ENCODE measurements around the gene GRSF1. TPM values are rescaled to one million over a fixed set of nuclear protein-coding genes. Genes with fewer than 3 reads are reported as not detected.
"Not testable (repeated sequence)": the region's sequence is repeated elsewhere in the genome, so short reads cannot be mapped to it uniquely, and the experiment has no call there.

GRSF1 gene
- polyA plus RNA-seq, 1 of the 3 experiments (the other 2 are of a cell fraction): 44.2 TPM

DNA sequence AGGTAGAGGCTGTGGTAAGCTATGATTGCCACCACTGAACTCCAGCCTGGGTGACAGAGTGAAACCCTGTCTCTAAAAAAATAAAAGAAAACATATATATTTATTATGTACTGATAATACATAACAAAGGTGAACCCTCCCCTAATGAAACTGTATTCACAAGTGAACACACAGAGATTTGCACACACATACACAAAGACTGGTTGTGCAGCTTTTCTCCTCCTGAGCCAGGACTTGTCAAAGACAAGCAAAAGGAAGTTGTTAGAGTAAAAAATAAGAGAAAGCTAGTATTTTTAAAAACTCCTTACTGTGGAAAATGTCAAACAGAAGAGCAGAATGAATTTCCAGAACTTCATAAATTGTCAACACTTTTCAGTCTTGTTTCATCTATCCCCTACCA lies 1.5 kb upstream of the GRSF1 start:
- Histone ChIP-seq H3K79me2 (ENCODE audit: insufficient read depth) (peaks cover 31% of the 10 kb centered on the region), H3K4me2 (no peak overlapping the region), H3K9me3 (no peaks in the 10 kb centered on the region), H3K27ac (ENCODE audit: low read depth in 2 of 2, low read length in 1 of 2) (no peak overlapping the region), H3K4me3 (ENCODE audit: low read depth in 2 of 2, low read length in 1 of 2) (no peak overlapping the region), H3K4me1 (ENCODE audit: control insufficient read depth in 1 of 2, insufficient read depth in 2 of 2, low read depth in 1 of 2, low read length in 1 of 2) (peaks cover 0 to 4% of the 10 kb centered on the region in 2 experiments; a peak in 2 of 4 replicates), H3K9ac (no peak overlapping the region), H3F3A (replicated peaks; ENCODE audit: insufficient read depth) (peaks cover 5% of the 10 kb centered on the region), H4K20me1 (ENCODE audit: insufficient read depth) (peaks cover 24% of the 10 kb centered on the region), H3K27me3 (ENCODE audit: insufficient read depth) (no peaks in the 10 kb centered on the region), H2AFZ (ENCODE audit: low read depth) (no peak overlapping the region), H3K36me3 (replicated peaks in 1 of 2; ENCODE audit: control insufficient read depth in 1 of 2, insufficient read depth in 2 of 2, low read length in 1 of 2) (peaks cover 0 to 4% of the 10 kb centered on the region in 2 experiments), H3K9me2 (no peaks in the 10 kb centered on the region)
- no peak for TF ChIP-seq RCOR1 (IDR thresholded peaks at IDR 0.05; ENCODE audit: low read length)
- TF ChIP-seq MEF2A (IDR thresholded peaks at IDR 0.05; ENCODE audit: borderline replicate concordance, low read depth): no peak
- TF ChIP-seq, protein P1, sequence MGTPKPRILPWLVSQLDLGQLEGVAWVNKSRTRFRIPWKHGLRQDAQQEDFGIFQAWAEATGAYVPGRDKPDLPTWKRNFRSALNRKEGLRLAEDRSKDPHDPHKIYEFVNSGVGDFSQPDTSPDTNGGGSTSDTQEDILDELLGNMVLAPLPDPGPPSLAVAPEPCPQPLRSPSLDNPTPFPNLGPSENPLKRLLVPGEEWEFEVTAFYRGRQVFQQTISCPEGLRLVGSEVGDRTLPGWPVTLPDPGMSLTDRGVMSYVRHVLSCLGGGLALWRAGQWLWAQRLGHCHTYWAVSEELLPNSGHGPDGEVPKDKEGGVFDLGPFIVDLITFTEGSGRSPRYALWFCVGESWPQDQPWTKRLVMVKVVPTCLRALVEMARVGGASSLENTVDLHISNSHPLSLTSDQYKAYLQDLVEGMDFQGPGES (IDR thresholded peaks at IDR 0.05; ENCODE audit: low read depth, low read length): no peak
- TF ChIP-seq, protein P2, sequence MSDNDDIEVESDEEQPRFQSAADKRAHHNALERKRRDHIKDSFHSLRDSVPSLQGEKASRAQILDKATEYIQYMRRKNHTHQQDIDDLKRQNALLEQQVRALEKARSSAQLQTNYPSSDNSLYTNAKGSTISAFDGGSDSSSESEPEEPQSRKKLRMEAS (IDR thresholded peaks at IDR 0.05; ENCODE audit: low read depth): no peak
- no peak for TF ChIP-seq MXI1 (IDR thresholded peaks at IDR 0.05; ENCODE audit: low read depth, low read length)
- TF ChIP-seq TEAD4 (IDR thresholded peaks at IDR 0.05; ENCODE audit: borderline replicate concordance, insufficient read depth): no peak
- TF ChIP-seq YY1 (IDR thresholded peaks at IDR 0.05; ENCODE audit: low read depth): no peak
- no peak for TF ChIP-seq POLR2AphosphoS5 (IDR thresholded peaks at IDR 0.05; ENCODE audit: low read depth, low read length)
- TF ChIP-seq FOXJ3 (CRISPR knock-in tag; IDR thresholded peaks at IDR 0.05): no peak
- TF ChIP-seq, protein P3, sequence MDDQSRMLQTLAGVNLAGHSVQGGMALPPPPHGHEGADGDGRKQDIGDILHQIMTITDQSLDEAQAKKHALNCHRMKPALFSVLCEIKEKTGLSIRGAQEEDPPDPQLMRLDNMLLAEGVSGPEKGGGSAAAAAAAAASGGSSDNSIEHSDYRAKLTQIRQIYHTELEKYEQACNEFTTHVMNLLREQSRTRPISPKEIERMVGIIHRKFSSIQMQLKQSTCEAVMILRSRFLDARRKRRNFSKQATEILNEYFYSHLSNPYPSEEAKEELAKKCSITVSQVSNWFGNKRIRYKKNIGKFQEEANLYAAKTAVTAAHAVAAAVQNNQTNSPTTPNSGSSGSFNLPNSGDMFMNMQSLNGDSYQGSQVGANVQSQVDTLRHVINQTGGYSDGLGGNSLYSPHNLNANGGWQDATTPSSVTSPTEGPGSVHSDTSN (IDR thresholded peaks at IDR 0.05): no peak
- no peak for TF ChIP-seq NFIC (IDR thresholded peaks at IDR 0.05; ENCODE audit: borderline replicate concordance)
- TF ChIP-seq ELF1 (IDR thresholded peaks at IDR 0.05): no peak
- no peak for TF ChIP-seq SMC3 (IDR thresholded peaks at IDR 0.05; ENCODE audit: low read depth, low read length)
- TF ChIP-seq, protein P4, sequence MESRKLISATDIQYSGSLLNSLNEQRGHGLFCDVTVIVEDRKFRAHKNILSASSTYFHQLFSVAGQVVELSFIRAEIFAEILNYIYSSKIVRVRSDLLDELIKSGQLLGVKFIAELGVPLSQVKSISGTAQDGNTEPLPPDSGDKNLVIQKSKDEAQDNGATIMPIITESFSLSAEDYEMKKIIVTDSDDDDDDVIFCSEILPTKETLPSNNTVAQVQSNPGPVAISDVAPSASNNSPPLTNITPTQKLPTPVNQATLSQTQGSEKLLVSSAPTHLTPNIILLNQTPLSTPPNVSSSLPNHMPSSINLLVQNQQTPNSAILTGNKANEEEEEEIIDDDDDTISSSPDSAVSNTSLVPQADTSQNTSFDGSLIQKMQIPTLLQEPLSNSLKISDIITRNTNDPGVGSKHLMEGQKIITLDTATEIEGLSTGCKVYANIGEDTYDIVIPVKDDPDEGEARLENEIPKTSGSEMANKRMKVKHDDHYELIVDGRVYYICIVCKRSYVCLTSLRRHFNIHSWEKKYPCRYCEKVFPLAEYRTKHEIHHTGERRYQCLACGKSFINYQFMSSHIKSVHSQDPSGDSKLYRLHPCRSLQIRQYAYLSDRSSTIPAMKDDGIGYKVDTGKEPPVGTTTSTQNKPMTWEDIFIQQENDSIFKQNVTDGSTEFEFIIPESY (IDR thresholded peaks at IDR 0.05; ENCODE audit: borderline replicate concordance, low read depth): no peak
- no peak for DNase-seq
- CTCF ChIA-PET: interaction anchor here (0.6 kb wide), 1 partner anchor 115 kb away, joined by 3 read pairs; no protein-coding TSS in a partner anchor
- POLR2A ChIA-PET: no interaction called here

DNA sequence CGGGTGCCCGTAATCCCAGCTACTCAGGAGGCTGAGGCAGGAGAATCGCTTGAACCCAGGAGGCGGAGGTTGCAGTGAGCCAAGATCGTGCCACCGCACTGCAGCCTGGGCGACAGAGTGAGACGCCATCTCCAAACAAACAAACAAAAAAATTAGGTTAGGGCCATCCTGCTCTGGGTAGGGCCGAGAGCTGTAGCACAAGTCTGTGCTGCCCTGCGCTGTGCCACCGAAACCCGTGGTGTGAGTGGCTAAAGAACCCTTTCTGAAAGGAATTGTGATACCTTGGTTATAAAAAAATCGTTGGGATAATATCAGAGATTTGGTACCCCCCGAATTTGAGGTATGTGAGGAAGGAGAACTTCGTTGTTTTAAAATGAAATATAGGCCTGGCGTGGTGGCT lies 941 bp upstream of the GRSF1 start:
- H2AFZ ChIP-seq (ENCODE audit: low read depth); H3K9me3 ChIP-seq; H3K27ac ChIP-seq (ENCODE audit: low read depth in 2 of 2, low read length in 1 of 2); H3K4me1 ChIP-seq (ENCODE audit: control insufficient read depth in 1 of 2, insufficient read depth in 2 of 2, low read depth in 1 of 2, low read length in 1 of 2); H3K27me3 ChIP-seq (ENCODE audit: insufficient read depth); H3K4me3 ChIP-seq (ENCODE audit: low read depth in 2 of 2, low read length in 1 of 2); H3K4me2 ChIP-seq; H3K36me3 ChIP-seq (replicated peaks in 1 of 2; ENCODE audit: control insufficient read depth in 1 of 2, insufficient read depth in 2 of 2, low read length in 1 of 2); H3K9ac ChIP-seq; POLR2A ChIA-PET; H3K9me2 ChIP-seq; H3F3A ChIP-seq (replicated peaks; ENCODE audit: insufficient read depth); DNase-seq: not testable (repeated sequence)
- 92% methylated on average over 16 of the region's 16 CpGs for WGBS (ENCODE audit: low lambda C conversion rate)
- Histone ChIP-seq H4K20me1 (ENCODE audit: insufficient read depth) (peaks cover 30% of the 10 kb centered on the region), H3K79me2 (ENCODE audit: insufficient read depth) (peaks cover 37% of the 10 kb centered on the region)
- CTCF ChIA-PET: interaction anchor here (0.6 kb wide), 1 partner anchor 115 kb away, joined by 3 read pairs; no protein-coding TSS in a partner anchor

All from SK-N-SH (cell line).